NCI-H2107 treated with DMSO at 0.1 percent for 48 hours (cell line): ENCODE results near the gene BNIP5.

Source experiments
- DNase-seq: peaks from one replicate; lab custom pipeline; 2025; ENCODE audit not compliant: unreplicated experiment; lab: John Stamatoyannopoulos, UW

The BNIP5 gene

DNA sequence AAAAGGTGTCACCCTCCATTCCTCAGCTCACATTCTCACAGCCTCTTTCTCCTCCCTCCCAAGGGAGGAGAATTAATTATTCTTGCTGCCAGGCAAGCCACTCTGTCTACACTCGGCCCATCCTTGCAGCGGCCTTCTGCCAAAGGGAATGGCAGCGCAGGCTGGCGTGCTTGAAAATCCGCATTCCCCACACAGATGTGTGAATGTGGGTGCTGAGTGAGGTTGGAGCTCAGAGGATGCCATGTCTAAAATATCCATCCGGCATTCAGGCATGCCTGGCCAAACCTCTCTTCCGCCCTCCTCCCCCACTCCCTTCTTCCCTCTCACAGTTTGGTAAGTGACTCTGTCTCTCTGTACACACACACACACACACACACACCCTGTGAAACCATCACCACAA, 39.2 kb downstream of the BNIP5 start:
- DNase-seq = no peak

- DNase-seq = no peak
Measured at GRCh38 chr6:36297051-36297450, 39.6 kb downstream of the BNIP5 start.

DNA sequence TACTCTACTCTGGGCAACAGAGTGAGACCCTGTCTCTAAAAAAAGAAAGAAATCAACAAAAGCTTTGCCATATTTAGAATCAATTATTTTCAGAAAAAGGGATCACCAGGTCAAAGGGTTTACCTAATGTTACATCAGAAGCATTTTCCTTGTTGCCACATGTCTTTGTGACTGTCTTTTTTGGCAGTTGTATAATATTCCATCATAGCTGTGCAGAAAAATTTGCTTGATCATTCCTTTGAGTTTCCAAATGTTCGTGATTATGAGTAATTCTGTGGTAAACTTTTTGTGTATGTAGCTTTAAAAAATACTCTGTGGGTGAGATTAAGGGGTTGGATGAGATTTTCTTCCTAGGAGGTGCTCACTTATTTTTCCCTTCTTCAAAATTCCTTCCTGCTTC, 40.4 kb downstream of the BNIP5 start:
- no peak for DNase-seq

DNA sequence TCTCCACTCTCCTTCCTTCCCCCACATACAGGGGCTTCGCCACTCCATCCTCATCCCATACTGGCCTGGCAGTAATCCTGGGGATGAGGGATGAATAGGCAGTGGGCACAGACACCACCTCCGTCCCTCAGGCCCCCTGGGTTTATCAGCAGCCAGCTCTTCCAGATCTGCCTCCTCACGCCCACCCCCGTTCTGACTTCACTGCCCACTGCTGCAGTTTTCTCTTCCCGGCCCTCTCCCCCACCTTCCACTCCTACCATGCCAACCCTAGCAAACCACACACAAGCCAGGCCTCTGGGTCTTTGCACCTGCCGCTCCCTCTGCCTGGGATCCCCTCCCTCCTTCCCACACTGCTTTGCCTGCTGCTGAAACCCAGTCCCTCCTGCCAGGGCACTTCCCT, 44.5 kb downstream of the BNIP5 start:
- DNase-seq = no peak

- DNase-seq = no peak
Measured at GRCh38 chr6:36290668-36291620, 45.7 kb downstream of the BNIP5 start.

DNA sequence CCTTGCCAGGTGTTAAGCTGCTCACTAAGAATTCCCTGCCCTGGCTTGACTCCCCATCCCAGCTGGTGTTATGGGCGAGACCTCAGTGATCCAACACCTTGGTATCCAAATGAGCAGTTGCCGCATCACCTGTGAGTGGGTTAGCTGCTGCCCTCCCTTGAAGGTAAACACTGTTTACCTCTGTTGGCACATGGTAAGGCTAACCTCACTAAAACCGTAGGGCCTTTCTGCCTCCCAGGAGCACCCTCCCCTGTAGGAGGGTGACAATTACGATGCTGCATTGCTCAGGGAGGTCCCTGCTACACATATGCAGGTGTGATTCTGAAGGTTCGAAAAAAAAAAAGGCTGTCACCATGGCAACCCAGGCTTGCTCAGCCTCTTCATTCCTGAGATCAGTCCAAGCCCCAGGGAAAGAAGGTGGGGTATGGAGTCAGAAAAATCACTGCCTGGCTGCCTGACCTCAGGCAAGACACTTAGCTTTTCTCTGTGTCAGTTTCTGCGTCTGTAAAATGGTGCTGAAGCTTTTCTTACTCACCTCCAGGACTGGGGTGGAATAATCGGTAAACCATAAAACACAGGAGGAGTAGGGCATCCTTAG, 47.3 kb downstream of the BNIP5 start:
- DNase-seq = peak; percentile 17

DNA sequence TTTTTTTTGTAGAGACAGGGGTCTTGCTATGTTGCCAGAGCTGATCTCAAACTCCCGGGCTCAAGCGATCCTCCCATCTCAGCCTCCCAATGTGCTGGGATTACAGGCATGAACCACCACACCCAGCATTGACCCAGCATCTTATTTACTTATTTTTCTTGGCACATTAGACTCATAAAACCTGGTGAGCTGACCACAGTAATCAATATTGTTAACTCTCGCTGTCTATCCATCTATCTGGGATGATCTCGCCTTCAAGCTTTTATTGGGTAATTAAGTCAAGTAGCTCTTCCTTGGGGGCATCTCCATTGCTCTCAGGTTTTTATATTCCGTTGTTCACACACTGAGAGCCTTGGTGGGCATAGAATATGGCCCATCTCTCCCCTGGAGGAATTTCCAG, 49.8 kb downstream of the BNIP5 start:
- no peak for DNase-seq

DNA sequence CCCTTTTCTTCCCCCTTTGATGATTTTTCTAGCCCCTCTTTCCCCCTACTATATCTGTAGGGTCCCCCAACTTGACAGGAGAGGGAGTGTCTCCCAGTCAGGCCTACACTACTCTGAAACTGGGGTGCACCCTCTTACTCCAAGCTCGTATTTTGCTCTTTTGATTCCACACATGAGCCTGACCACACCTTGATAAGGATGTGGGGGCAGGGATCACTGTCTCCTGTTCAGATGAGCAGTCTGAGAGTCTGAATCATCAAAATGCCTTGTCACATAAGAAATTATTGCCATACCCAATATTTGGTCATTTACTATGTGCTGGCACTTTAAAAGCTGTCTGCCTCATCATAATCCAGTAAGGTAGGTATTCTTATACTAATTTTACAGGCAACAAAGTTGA, 50.9 kb downstream of the BNIP5 start:
- DNase-seq = no peak

DNA sequence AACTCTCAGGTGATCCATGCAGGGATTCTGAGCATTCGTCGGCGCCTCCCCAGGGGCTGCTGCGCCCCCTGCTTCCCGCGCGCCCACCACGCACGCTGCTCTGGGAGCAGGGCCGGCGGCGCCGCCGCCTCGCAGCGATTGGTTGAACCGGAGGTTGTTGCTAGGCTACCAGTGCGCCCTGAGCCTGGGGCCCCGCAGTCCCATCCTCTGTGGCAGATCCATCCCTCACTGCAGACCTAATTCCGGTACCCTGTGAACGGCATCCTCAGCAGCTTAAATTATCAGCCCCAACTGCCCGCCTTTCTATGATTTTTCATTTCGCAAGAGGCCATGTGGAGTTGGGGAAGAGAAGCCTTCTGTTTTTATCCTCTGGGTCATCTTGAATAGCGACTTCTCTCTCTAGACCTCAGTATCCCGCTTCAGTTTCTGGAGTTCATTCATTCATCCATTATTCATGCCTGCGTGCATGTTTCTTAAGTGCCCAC, 51.5 kb downstream of the BNIP5 start:
- DNase-seq = no peak

GRCh38 chr6:36284359-36284758, 52.3 kb downstream of the BNIP5 start:
- DNase-seq = no peak

DNA sequence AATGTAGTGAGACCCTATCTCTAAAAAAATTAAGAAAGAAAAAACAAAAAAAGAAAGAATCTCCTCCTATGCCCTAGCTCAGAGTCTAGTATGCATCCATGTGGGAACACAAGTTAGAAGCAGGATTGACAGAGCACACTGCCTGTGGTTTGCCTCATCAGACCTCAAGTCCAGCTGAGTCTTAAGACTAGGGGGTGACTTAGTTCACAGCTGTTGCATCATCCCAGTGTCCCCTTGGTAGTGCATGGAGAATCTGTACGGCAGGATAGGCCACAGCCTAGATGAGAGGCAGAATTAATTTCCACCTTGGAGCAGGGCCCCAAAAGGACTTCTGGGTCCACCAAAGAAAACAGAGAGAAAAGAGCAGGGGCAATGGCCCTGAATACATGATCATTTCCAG, 53.1 kb downstream of the BNIP5 start:
- DNase-seq = no peak

GRCh38 chr6:36280983-36281382, 55.7 kb downstream of the BNIP5 start:
- DNase-seq = no peak

DNA sequence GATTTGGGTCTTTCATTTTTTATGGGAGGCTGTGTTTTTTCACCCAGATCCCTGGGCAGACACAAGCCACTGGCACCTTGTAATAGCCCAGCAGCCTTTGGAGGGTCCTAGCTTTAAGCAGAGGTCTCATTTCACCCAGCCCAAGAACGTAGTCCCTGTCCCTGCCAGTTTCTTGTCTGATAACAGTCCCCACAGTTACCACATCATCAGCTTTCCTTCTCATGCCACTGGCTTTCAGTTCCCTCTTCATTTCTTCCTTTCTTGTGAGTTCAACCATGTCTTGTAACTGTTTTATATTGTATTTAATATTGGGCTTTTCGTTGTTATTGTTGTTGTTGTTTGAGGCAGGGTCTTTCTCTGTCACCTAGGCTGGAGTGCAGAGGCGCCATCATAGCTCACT, 56.2 kb downstream of the BNIP5 start:
- no peak for DNase-seq

GRCh38 chr6:36277946-36278470, 58.7 kb downstream of the BNIP5 start:
- DNase-seq = no peak

DNA sequence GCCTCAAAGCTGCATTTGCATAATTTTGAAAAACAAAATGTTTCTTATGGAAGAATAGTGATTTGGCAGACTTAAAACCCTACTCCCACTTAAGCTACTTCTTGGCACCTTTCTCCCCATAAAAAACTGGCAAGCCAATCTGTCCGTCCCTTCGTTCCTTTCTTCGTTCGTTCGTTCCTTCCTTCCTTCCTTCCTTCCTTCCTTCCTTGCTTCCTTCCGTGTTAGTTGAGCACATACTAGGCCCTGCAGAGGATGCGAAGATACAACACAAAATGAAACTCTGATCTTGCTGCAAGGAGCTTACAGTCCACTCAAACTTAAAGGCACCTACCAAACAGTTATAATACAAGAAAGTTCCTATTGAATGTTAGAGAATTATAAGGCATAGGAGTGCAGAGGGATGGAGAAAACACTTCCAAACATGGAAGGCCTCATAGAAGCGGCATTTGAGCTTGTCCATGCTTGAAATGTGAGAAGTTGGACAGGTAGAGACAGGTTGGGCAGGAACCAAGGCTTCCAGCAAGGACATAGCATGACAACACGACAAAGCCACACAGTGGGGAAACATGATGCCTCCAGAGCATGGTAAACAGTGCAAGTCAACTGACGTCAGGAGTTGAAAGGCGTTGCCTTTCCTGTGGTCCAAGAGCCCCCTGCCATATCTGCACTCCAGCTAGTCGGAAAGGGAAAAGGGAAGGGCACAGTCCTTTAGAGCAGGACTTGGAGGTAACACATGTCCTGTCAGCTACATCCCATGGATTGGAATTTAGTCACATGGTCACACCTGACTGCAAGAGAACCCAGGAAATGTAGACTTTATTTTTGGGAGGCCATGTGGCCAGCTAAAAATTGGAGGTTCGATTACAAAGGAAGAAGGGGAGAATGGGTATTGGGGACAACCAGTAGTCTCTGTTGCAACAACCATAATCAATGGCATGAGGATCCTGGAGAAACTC, 59.8 kb downstream of the BNIP5 start:
- peak; percentile 18 for DNase-seq

- DNase-seq = no peak
Measured at GRCh38 chr6:36273802-36274514, 62.7 kb downstream of the BNIP5 start.

GRCh38 chr6:36273067-36273466, 63.6 kb downstream of the BNIP5 start:
- DNase-seq = no peak

DNA sequence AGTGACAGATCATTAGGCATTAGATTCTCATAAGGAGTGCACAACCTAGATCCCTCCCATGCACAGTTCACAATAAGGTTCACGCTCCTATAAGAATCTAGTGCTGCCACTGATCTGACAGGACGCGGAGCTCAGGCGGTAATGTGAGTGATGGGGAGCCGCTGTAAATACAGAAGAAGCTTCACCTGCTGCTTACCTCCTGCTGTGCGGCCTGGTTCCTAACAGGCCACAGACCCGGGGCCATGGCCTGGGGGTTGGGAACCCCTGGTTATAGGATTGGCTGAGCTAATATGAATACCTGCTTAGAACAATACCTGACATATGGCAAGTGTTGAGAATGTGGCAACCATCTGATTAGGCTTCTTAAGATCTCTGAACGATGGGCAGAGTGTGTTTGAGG, 64.5 kb downstream of the BNIP5 start:
- no peak for DNase-seq

- no peak for DNase-seq
Measured at GRCh38 chr6:36269834-36270705, 66.6 kb downstream of the BNIP5 start, which contains the start of gene PNPLA1. Gene PNPLA1 (plus strand): TSS chr6:36270060. CDS start chr6:36270460, 400 bp downstream.
